ENCODE data around the gene H6PD.

Gene H6PD

GRCh38 chr1:9261496-9261895 is 26.9 kb downstream of the H6PD start:
- H3K4me3 ChIP-seq (ENCODE audit: low read depth, low read length) = no peak overlapping the region
- TF ChIP-seq CTCF (IDR thresholded peaks at IDR 0.05; ENCODE audit: insufficient read depth, low read length, missing control alignments) = no peak
- no peak for DNase-seq (ENCODE audit: low read depth, low spot score)
- CTCF ChIA-PET = interaction anchor here (1.0 to 1.9 kb wide), 4 partner anchors 11 to 327 kb away, joined by 3 to 6 read pairs (median 5); partner anchors contain the start of gene TMEM201
- POLR2A ChIA-PET = no interaction called here

GRCh38 chr1:9262096-9262986 is 27.8 kb downstream of the H6PD start:
- H3K4me3 ChIP-seq (ENCODE audit: low read depth, low read length) = no peak overlapping the region
- ChIA-PET CTCF (interaction anchor here (1.0 to 1.9 kb wide), 4 partner anchors 12 to 326 kb away, joined by 3 to 6 read pairs (median 5); partner anchors contain the start of gene TMEM201), POLR2A (no interaction called here)
- no peak for TF ChIP-seq CTCF (IDR thresholded peaks at IDR 0.05; ENCODE audit: insufficient read depth, low read length, missing control alignments)
- no peak for DNase-seq (ENCODE audit: low read depth, low spot score)

- ChIA-PET CTCF (interaction anchor here (0.9 to 10.5 kb wide), 5 partner anchors 11 to 228 kb away, joined by 3 to 195 read pairs (median 90); no protein-coding TSS in a partner anchor), POLR2A (no interaction called here)
- H3K4me3 ChIP-seq (ENCODE audit: low read depth, low read length) = no peak overlapping the region
- no peak for DNase-seq (ENCODE audit: low read depth, low spot score)
- TF ChIP-seq CTCF (IDR thresholded peaks at IDR 0.05; ENCODE audit: insufficient read depth, low read length, missing control alignments) = no peak
Observed at GRCh38 chr1:9263276-9263855, 28.8 kb downstream of the H6PD start.

- no peak overlapping the region for H3K4me3 ChIP-seq (ENCODE audit: low read depth, low read length)
- DNase-seq (ENCODE audit: low read depth, low spot score) = no peak
- ChIA-PET CTCF (interaction anchor here (0.9 to 10.5 kb wide), 5 partner anchors 12 to 227 kb away, joined by 3 to 195 read pairs (median 90); no protein-coding TSS in a partner anchor), POLR2A (no interaction called here)
- no peak for TF ChIP-seq CTCF (IDR thresholded peaks at IDR 0.05; ENCODE audit: insufficient read depth, low read length, missing control alignments)
Observed at GRCh38 chr1:9263984-9264872, 29.7 kb downstream of the H6PD start.

- TF ChIP-seq CTCF (IDR thresholded peaks at IDR 0.05; ENCODE audit: insufficient read depth, low read length, missing control alignments) = no peak
- no peak for DNase-seq (ENCODE audit: low read depth, low spot score)
- H3K4me3 ChIP-seq (ENCODE audit: low read depth, low read length) = no peak overlapping the region
- CTCF ChIA-PET = interaction anchor here (0.7 to 10.5 kb wide), 8 partner anchors 12 to 227 kb away, joined by 3 to 195 read pairs (median 4); no protein-coding TSS in a partner anchor
- POLR2A ChIA-PET = no interaction called here
Observed at GRCh38 chr1:9265037-9265436, 30.5 kb downstream of the H6PD start.

Data from AG04449 (cell line).